Measurements from ENCODE around the gene SSTR1.

DNA sequence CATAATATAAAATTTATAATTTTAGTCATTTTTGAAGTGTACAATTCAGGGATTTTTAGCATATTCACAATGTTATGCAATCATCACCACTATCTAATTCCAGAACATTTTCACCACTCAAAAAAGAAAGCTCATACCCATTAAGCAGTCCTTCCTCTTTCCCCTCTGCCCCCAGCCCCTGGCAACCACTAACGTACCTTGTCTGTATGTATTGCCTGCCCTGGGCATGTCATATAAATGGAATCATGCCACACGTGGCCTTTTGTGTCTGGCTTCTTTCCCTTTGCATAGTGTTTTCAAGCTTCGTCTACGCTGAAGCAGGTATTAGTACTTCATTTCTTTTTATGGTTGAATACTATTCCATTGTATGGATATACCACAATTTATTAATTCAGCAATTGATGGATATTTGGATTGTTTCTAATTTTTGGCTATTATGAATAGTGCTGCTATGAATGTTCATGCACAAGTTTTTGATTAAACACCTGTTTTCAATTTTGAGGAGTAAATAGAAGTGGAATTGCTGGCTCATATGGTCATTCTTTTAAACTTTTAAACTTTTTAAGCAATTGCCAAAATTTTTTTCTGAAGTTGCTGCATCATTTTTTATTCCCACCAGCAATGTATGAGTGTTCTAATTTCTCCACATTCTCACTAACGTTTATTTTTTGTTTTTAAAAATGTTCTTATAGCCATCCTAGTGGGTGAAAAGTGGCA, 1.6 kb upstream of the SSTR1 start:
- TF ChIP-seq, protein P1, sequence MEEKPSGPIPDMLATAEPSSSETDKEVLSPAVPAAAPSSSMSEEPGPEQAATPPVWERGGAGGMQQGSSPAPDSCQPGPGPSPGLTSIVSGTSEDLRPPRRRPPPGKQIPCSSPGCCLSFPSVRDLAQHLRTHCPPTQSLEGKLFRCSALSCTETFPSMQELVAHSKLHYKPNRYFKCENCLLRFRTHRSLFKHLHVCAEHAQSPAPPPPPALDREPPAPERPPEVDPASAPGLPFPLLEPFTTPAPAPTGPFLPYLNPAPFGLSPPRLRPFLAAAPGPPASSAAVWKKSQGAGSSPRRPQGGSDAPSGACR (CRISPR knock-in tag; IDR thresholded peaks at IDR 0.05), result no peak
- TF ChIP-seq KLF6 (CRISPR knock-in tag; IDR thresholded peaks at IDR 0.05) (no peak), ELF4 (CRISPR knock-in tag; IDR thresholded peaks at IDR 0.05; ENCODE audit: borderline replicate concordance) (no peak), KAT7 (CRISPR knock-in tag; IDR thresholded peaks at IDR 0.05; ENCODE audit: borderline replicate concordance) (no peak)
- TF ChIP-seq, protein P2, sequence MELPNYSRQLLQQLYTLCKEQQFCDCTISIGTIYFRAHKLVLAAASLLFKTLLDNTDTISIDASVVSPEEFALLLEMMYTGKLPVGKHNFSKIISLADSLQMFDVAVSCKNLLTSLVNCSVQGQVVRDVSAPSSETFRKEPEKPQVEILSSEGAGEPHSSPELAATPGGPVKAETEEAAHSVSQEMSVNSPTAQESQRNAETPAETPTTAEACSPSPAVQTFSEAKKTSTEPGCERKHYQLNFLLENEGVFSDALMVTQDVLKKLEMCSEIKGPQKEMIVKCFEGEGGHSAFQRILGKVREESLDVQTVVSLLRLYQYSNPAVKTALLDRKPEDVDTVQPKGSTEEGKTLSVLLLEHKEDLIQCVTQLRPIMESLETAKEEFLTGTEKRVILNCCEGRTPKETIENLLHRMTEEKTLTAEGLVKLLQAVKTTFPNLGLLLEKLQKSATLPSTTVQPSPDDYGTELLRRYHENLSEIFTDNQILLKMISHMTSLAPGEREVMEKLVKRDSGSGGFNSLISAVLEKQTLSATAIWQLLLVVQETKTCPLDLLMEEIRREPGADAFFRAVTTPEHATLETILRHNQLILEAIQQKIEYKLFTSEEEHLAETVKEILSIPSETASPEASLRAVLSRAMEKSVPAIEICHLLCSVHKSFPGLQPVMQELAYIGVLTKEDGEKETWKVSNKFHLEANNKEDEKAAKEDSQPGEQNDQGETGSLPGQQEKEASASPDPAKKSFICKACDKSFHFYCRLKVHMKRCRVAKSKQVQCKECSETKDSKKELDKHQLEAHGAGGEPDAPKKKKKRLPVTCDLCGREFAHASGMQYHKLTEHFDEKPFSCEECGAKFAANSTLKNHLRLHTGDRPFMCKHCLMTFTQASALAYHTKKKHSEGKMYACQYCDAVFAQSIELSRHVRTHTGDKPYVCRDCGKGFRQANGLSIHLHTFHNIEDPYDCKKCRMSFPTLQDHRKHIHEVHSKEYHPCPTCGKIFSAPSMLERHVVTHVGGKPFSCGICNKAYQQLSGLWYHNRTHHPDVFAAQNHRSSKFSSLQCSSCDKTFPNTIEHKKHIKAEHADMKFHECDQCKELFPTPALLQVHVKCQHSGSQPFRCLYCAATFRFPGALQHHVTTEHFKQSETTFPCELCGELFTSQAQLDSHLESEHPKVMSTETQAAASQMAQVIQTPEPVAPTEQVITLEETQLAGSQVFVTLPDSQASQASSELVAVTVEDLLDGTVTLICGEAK (IDR thresholded peaks at IDR 0.05), result no peak
- TF ChIP-seq, protein P2 (CRISPR knock-in tag; IDR thresholded peaks at IDR 0.05), result no peak

Data from HepG2 (cell line).